Neuron (in vitro differentiated cells): Measurements from ENCODE around the gene CPLX1.

ENCODE experiments used
- H2AFZ ChIP-seq: one replicate; pipeline ENCODE4 v1.6.1; 2013; ENCODE audit warnings: low read depth, mild to moderate bottlenecking, inconsistent platforms, low read length, moderate library complexity
- H3K27me3 ChIP-seq: one replicate; pipeline ENCODE4 v1.6.1; 2013; ENCODE audit warnings: low read length; ENCODE audit not compliant: insufficient read depth
- H3K36me3 ChIP-seq: one replicate; pipeline ENCODE4 v1.6.1; 2013; ENCODE audit warnings: low read length; ENCODE audit not compliant: insufficient read depth
- H3K4me1 ChIP-seq: one replicate; pipeline ENCODE4 v1.6.1; 2013; ENCODE audit warnings: low read length; ENCODE audit not compliant: insufficient read depth
- H3K4me3 ChIP-seq: 2 replicates; pipeline ENCODE4 v1.5.1; 2013; ENCODE audit warnings: mild to moderate bottlenecking, low read length, moderate library complexity
- H3K9me3 ChIP-seq: one replicate; pipeline ENCODE4 v1.6.1; 2013; ENCODE audit warnings: low read length

The CPLX1 gene

DNA sequence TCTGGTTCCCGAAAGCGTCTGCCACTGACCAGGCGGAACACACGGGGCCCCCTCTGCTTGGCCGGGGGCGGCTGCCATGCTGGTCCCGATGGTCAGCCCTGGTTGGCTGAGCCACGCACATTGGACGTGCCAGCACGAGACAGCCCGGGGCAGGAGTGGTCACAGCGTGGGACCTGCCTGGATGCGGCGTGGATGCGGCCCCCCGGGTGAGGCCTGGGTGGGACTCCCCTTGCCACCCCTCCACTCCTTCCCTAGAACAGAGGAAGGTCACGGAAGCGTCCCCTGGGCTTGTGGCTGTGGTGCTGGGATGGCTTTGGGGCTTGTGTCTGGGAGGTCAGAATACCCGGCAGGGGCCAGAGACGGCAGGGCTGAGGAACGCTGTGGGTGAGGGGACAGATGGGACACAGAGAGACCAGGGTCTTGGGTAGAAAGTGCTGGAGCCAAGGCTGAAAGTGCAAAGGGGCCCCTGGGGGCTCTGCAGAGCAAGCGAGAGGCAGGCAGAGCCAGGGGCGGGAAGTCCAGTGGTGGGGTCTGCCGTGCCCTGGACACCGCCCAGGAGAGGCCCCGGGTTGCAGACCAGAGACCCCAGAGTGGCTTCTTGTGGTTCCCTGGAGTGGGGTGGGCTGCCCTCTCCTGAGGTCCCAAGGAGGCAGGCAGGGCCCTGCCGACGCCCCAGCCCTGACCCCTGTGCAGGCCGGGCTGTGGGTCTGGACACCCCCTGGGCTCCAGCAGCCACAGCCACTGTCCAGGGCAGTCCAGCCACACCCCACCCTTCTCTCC, 8.6 kb upstream of the CPLX1 start:
- Histone ChIP-seq H3K9me3 (peaks cover 24% of the 10 kb centered on the region), H3K4me1 (peaks cover 4% of the 10 kb centered on the region), H3K27me3 (peaks cover 4% of the 10 kb centered on the region), H3K4me3 (no peak overlapping the region), H2AFZ (no peak overlapping the region), H3K36me3 (no peaks in the 10 kb centered on the region)

DNA sequence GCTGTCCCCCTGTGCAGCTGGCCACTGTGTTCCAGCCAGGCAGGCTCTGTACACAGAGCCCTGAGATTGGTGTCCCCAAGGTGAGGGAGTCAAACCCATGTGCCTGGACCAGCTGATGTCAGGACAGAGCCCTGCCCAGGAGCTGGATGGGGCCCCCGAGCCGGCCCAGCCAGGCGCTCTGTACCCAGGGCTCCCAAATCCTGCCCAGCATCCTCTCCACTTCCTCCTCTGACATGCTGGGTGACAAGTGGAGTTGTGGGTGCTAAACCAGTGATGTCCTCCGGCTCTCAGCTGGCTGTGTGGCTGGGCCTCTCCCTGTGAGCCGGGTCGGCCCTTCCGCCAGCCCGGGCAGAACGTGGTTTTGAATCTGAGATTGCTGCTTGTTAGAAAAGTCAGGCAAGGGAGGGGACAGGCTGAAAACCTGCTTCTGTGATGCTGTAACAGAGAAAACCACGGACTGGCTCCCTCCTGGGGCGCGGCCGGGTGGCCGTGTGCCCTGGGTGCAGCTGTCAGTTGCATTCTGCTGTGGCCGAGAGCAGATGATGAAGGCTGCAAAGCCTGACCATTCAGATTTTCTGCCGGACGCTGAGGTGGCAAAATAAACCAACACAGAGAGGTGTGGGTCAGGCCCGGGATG, 7.9 kb upstream of the CPLX1 start:
- no peak overlapping the region for H2AFZ ChIP-seq
- no peaks in the 10 kb centered on the region for H3K36me3 ChIP-seq
- peaks cover 4% of the 10 kb centered on the region for H3K4me1 ChIP-seq
- peaks cover 5% of the 10 kb centered on the region for H3K27me3 ChIP-seq
- no peak overlapping the region for H3K4me3 ChIP-seq
- H3K9me3 ChIP-seq: peaks cover 23% of the 10 kb centered on the region

DNA sequence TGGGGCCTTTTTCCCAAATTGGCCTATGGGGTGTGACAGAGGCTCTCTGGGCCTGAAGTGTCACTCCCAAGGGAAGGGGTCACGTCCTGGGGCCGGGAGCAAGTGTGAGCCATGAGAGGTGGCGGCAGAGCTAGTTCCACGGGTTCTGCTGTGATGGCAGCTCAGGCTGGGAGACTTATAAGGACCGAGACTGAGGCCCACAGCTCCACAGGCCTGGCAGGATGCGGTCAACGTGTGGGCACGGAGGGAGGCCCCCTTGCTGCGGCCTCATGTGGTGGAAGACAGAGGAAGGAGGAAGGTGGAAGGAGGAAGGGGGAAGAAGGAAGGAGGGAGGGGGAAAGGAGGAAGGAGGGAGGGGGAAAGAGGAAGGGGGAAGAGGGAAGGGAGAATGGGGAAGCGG, 7.2 kb upstream of the CPLX1 start:
- peaks cover 12% of the 10 kb centered on the region for H3K27me3 ChIP-seq
- H3K4me1 ChIP-seq: peaks cover 4% of the 10 kb centered on the region
- H3K9me3 ChIP-seq: peaks cover 21% of the 10 kb centered on the region
- H3K4me3 ChIP-seq: no peak overlapping the region
- no peaks in the 10 kb centered on the region for H3K36me3 ChIP-seq
- no peak overlapping the region for H2AFZ ChIP-seq

DNA sequence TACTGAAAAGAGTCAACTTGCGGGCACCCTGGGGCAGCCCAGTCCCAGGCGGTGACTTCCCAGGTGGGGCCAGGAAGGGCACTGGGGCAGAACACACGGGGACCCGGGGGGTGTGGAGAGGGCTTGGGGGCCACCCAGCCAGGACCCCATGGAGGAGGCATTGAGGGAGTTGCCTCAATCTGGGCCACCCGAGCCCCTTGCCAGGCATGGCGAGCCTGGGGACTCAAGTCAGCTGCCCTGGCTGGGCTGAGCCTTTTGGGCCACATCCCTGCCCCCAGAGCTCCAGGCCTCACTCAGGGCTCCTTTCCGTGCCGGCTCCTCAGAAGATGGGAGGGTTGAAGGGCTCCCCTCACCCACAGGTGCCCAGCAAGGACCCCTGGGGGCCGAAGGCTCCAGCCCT, 6.6 kb upstream of the CPLX1 start:
- H3K36me3 ChIP-seq: no peaks in the 10 kb centered on the region
- peaks cover 16% of the 10 kb centered on the region for H3K9me3 ChIP-seq

DNA sequence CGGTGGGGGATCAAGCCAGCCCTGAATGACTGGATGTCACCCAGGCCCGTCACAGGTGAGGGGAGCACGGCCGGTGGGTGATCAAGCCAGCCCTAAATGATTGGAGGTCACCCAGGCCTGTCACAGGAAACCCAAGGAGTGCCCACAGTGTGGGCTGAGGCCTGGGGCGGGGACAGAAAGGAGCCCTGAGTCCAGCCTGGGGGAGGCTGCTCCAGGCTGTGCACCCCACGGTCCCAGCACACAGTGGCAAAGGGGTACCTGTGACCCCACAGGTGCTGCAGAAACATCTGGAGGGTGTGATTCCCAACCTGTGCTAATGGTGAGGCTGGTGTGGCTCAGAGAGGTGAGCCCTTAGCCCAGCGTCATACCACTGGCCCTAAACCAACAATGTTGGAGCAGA, 6.2 kb upstream of the CPLX1 start:
- Histone ChIP-seq H3K36me3 (no peaks in the 10 kb centered on the region), H3K27me3 (peaks cover 23% of the 10 kb centered on the region), H3K9me3 (peaks cover 12% of the 10 kb centered on the region), H2AFZ (no peak overlapping the region), H3K4me1 (peaks cover 7% of the 10 kb centered on the region), H3K4me3 (no peak overlapping the region)

More for the DNA sequence above, 6.6 kb upstream of the CPLX1 start:
- Histone ChIP-seq H3K4me3 (no peak overlapping the region), H2AFZ (no peak overlapping the region), H3K27me3 (peaks cover 18% of the 10 kb centered on the region), H3K4me1 (peaks cover 4% of the 10 kb centered on the region)

DNA sequence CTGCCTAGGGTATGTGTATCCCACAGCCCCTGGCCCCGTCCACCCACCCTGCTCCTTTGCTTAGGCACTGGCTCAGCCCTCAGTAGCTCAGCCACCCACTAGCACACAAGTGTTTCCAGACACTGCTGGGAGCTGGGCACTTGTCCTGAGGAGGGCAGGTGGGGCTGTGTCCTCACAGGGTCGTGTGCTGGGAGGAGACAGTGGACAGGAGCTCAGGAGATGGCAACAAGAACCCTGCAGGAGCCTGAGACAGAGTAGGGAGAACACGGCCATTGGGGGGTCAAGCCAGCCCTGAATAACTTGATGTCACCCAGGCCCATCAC, 5.5 kb upstream of the CPLX1 start:
- Histone ChIP-seq H3K36me3 (no peaks in the 10 kb centered on the region), H3K27me3 (peaks cover 24% of the 10 kb centered on the region), H3K9me3 (peaks cover 10% of the 10 kb centered on the region), H2AFZ (no peak overlapping the region), H3K4me1 (peaks cover 5% of the 10 kb centered on the region), H3K4me3 (no peak overlapping the region)

DNA sequence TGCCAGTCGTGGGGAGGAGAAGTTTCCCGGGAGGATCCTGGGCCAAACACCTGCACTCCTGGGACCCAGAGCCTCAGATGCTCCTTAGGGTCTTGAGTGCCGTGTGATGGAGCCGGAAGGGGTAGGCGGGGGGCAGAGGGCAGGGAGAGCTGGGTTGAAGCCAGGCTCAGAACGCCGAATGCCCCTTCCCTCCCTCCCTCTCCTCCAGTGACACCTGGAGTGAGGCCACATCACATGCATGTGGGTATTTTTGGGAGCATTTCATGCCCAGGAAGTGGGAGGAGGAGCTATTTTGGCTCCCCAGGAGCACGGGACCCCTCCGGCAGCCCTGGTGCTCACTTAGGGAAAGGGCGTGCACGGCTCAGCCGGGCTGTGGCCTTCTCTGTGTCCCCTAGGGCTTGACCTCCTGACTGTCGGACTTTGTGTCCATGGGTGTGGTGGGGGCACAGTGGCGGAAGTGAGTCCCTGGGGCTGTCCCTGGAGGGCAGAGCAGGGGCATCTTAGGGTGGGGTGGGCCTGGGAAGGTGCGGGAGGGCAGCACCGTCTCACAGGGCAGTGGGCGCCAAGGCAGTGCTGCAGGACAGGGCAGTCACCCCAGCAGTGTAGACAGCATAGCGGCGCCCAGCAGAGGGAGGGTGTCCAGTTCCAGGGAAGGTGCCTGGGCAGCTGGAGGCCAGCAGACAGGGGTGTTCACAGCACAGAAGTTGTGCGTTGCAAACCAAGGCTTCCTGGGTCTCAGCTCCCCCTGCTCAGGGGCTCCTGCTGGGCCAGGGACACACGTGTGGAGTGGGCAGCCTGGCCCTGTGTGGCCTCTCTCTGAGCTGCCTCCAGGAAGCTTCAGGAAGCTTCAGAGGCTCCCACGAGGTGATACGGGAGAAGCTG, 4.9 kb upstream of the CPLX1 start:
- Histone ChIP-seq H3K36me3 (no peaks in the 10 kb centered on the region), H3K4me1 (peaks cover 5% of the 10 kb centered on the region), H2AFZ (no peak overlapping the region), H3K4me3 (no peak overlapping the region), H3K27me3 (peaks cover 24% of the 10 kb centered on the region), H3K9me3 (peaks cover 6% of the 10 kb centered on the region)

DNA sequence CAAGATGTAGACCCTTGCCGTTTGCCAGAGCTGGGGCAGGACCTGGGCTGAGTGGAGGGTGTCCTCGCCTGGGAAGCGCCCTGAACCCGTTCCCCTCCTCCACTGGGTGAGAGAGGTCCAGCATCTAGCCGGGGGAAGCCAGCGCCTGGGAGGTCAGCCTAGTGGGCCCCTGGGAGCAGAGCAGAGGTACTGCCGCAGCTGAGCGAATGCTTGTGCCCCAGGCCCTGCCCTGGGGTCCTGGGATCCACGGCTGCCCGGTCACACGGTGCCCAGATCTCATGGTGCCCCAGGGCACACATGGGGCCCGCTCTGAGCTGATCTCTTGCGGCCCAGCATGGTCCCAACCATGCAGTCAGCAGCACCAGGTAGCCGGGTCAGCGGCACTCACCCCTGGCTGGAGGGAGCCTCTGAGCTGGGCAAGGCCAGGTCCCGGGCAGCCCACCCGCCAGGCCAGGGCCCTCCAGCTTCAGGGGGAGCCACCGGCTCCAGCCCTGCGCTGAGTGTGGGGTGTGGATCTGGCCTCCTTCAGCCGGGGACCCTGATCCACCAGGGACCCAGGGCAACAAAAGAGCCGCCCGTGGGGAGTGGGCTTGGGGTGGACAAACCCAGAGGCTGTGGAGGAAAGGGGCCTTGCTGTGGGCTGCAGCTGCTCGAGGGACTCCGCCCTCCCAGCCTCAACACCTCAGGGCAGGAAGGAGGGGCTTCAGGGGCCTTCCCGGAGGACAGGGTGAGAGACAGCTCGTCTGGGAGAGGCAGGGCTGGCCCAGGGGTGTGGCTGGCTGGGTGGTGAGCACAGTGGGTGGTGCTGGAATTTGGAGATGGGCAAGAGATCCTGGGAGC, 4.1 kb upstream of the CPLX1 start:
- Histone ChIP-seq H3K27me3 (peaks cover 24% of the 10 kb centered on the region), H3K4me1 (peaks cover 9% of the 10 kb centered on the region)

DNA sequence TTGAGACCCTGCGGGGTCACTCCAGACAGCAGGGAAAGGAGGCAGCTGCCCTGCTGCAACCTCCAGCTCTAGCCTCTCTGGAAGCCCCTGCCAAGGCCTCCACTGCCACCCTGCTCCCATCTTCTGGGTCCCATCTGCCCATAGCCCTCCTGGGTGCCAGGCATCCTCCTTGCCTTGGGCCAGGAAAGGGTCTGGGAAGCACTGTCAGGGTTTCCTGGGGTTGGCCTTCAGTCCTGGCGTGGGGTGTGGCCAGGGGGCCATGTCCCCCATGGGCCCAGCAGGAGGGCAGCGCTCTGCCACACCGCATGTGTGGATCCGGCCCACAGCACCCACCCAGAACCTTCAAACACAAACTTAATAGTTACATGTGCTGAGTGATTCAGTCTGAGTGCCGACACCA, 3.4 kb upstream of the CPLX1 start:
- no peak overlapping the region for H3K4me3 ChIP-seq
- H3K4me1 ChIP-seq: peaks cover 16% of the 10 kb centered on the region
- peaks cover 30% of the 10 kb centered on the region for H3K27me3 ChIP-seq
- H2AFZ ChIP-seq: no peak overlapping the region
- no peaks in the 10 kb centered on the region for H3K36me3 ChIP-seq
- peaks cover 6% of the 10 kb centered on the region for H3K9me3 ChIP-seq

More for the DNA sequence above, 4.1 kb upstream of the CPLX1 start:
- H3K36me3 ChIP-seq: no peaks in the 10 kb centered on the region
- H3K4me3 ChIP-seq: no peak overlapping the region
- H3K9me3 ChIP-seq: peaks cover 6% of the 10 kb centered on the region
- no peak overlapping the region for H2AFZ ChIP-seq

DNA sequence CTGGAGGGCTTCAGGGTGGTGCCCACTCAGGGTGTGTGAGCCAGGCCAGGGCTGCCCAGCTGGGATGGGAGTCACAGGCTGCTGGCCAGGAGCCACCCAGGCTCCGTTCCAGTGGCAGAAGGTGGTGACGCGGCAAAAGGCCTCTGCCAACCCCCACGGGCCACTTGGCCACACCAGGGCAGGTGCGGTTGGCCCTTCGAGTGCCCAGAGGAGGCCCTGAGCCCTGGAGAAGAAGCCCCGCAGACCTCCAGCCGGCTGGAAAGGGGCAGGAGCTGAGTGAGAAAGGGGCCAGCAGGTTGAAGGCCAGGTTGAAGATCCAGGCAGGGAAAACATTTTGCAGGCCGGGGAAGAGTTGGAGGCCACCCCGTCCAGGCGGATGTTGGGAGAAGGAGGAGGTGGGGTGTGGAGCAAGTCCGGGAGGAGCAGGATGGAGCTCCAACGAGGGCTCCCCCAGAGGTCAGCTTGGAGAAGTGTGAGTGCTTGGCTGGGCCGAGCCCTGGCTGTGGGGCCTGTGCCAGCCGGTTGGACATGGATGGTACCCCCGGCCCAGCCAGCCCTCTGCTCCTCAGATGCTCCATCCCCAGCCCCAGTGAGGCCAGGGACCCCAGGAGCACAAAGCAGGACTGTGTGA, 2.8 kb upstream of the CPLX1 start:
- H2AFZ ChIP-seq: no peak overlapping the region
- H3K36me3 ChIP-seq: no peaks in the 10 kb centered on the region
- H3K4me3 ChIP-seq: no peak overlapping the region
- peaks cover 6% of the 10 kb centered on the region for H3K9me3 ChIP-seq
- peaks cover 30% of the 10 kb centered on the region for H3K27me3 ChIP-seq
- H3K4me1 ChIP-seq: peaks cover 16% of the 10 kb centered on the region

DNA sequence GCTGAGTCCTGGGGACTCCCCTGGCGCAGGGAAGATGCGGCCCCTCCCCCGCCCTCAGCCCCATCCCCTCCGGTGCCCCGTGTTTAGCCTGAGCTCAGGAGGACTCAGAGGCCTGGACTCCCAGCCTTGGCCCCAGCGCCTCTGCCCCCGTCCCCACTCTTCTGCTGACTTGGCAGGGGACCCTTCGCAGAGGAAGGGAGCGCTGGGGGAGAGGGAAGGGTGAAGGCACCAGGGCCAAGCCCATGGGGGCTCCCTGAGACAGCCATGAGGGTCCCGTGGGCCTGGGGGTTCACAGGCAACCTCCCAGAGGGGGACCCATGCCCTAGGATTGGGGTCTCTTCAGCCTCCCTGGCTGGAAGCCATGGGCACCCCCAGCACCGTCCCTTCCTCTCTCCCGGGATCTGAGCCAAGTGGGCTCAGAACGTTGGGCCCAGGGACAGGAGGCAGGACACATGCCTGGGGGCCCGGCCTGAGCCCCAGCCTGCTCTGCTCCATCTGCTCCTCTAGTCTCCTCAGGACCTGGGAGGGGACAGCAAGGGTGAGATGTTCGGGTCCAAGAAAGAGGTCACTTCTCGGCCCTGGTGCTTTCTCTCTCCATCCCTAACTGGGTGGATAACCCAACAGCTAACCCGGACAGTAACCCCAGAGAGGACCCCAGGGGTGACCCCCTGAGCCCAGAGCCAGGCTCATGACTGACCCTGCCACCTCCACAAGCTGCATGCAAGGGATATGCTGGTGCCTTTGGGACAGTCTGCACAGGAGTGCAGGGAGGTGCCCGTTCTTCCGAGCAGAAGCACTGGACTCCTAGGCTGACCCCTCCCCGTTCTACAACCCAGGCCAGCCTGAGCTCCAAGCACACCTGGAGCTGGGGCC, 1.5 kb upstream of the CPLX1 start:
- Histone ChIP-seq H2AFZ (no peak overlapping the region), H3K27me3 (peaks cover 30% of the 10 kb centered on the region), H3K4me3 (no peak overlapping the region), H3K36me3 (no peaks in the 10 kb centered on the region), H3K9me3 (peaks cover 6% of the 10 kb centered on the region), H3K4me1 (peaks cover 23% of the 10 kb centered on the region)
